Measurements from ENCODE around the gene RYR2.

RYR2 gene

GRCh38 chr1:237054313-237054712 lies 12.3 kb downstream of the RYR2 start:
- ChIA-PET CTCF (no interaction called here), POLR2A (no interaction called here)
- TF ChIP-seq PKNOX1 (IDR thresholded peaks at IDR 0.05): no peak; the same call in 1 of the 2 replicates
- no peak for TF ChIP-seq FOXM1 (IDR thresholded peaks at IDR 0.05; ENCODE audit: borderline replicate concordance)
- TF ChIP-seq FOXK2 (IDR thresholded peaks at IDR 0.05): no peak
- TF ChIP-seq SUZ12 (IDR thresholded peaks at IDR 0.05): no peak
- TF ChIP-seq ELF4 (IDR thresholded peaks at IDR 0.05): no peak
- no peak for TF ChIP-seq LEF1 (IDR thresholded peaks at IDR 0.05; ENCODE audit: borderline replicate concordance)
- TF ChIP-seq FOXA1 (IDR thresholded peaks at IDR 0.05): no peak
- TF ChIP-seq ARNT (IDR thresholded peaks at IDR 0.05): no peak
- no peak for TF ChIP-seq CTBP1 (IDR thresholded peaks at IDR 0.05; ENCODE audit: borderline replicate concordance)
- no peak for TF ChIP-seq ZNF384 (IDR thresholded peaks at IDR 0.05)
- no peak for DNase-seq (ENCODE audit: extremely low spot score)

GRCh38 chr1:237058470-237058869 lies 16.5 kb downstream of the RYR2 start:
- TF ChIP-seq BHLHE40 (IDR thresholded peaks at IDR 0.05; ENCODE audit: borderline replicate concordance) (no peak), L3MBTL2 (conservative IDR thresholded peaks at IDR 0.05) (no peak), CTBP1 (IDR thresholded peaks at IDR 0.05; ENCODE audit: borderline replicate concordance) (no peak), PKNOX1 (IDR thresholded peaks at IDR 0.05) (no peak), NFRKB (IDR thresholded peaks at IDR 0.05) (no peak), ELF4 (IDR thresholded peaks at IDR 0.05) (no peak), FOXM1 (IDR thresholded peaks at IDR 0.05; ENCODE audit: borderline replicate concordance) (no peak), FOXA1 (IDR thresholded peaks at IDR 0.05) (no peak), ZNF384 (IDR thresholded peaks at IDR 0.05) (no peak), SUZ12 (IDR thresholded peaks at IDR 0.05) (no peak), LEF1 (IDR thresholded peaks at IDR 0.05; ENCODE audit: borderline replicate concordance) (no peak), TARDBP (IDR thresholded peaks at IDR 0.05) (no peak), HDGF (IDR thresholded peaks at IDR 0.05; ENCODE audit: borderline replicate concordance) (no peak), SP1 (IDR thresholded peaks at IDR 0.05) (no peak), ARNT (IDR thresholded peaks at IDR 0.05) (no peak), FOXK2 (IDR thresholded peaks at IDR 0.05) (no peak)
- no peak for DNase-seq (ENCODE audit: extremely low spot score)
- CTCF ChIA-PET: no interaction called here
- POLR2A ChIA-PET: no interaction called here

- ChIA-PET POLR2A (no interaction called here), CTCF (no interaction called here)
- TF ChIP-seq FOXM1 (IDR thresholded peaks at IDR 0.05; ENCODE audit: borderline replicate concordance) (no peak), BHLHE40 (IDR thresholded peaks at IDR 0.05; ENCODE audit: borderline replicate concordance) (no peak), CTBP1 (IDR thresholded peaks at IDR 0.05; ENCODE audit: borderline replicate concordance) (no peak), PKNOX1 (IDR thresholded peaks at IDR 0.05) (no peak), ARNT (IDR thresholded peaks at IDR 0.05) (no peak), SUZ12 (IDR thresholded peaks at IDR 0.05) (no peak), FOXA1 (IDR thresholded peaks at IDR 0.05) (no peak), FOXK2 (IDR thresholded peaks at IDR 0.05) (no peak), HDGF (IDR thresholded peaks at IDR 0.05; ENCODE audit: borderline replicate concordance) (no peak), L3MBTL2 (conservative IDR thresholded peaks at IDR 0.05) (no peak), ZNF384 (IDR thresholded peaks at IDR 0.05) (no peak), NFRKB (IDR thresholded peaks at IDR 0.05) (no peak), ELF4 (IDR thresholded peaks at IDR 0.05) (no peak), TARDBP (IDR thresholded peaks at IDR 0.05) (no peak), SP1 (IDR thresholded peaks at IDR 0.05) (no peak), LEF1 (IDR thresholded peaks at IDR 0.05; ENCODE audit: borderline replicate concordance) (no peak)
- no peak for DNase-seq (ENCODE audit: extremely low spot score)
Observed at GRCh38 chr1:237059244-237059643, 17.3 kb downstream of the RYR2 start.

- ChIA-PET CTCF (no interaction called here), POLR2A (no interaction called here)
- TF ChIP-seq SUZ12 (IDR thresholded peaks at IDR 0.05): no peak
- no peak for DNase-seq (ENCODE audit: extremely low spot score)
Observed at GRCh38 chr1:237062976-237063375, 21.0 kb downstream of the RYR2 start.

GRCh38 chr1:237065903-237066302 lies 23.9 kb downstream of the RYR2 start:
- CTCF ChIA-PET: no interaction called here
- DNase-seq (ENCODE audit: extremely low spot score): no peak
- POLR2A ChIA-PET: no interaction called here
- TF ChIP-seq ELF4 (IDR thresholded peaks at IDR 0.05) (no peak), FOXM1 (IDR thresholded peaks at IDR 0.05; ENCODE audit: borderline replicate concordance) (no peak), L3MBTL2 (conservative IDR thresholded peaks at IDR 0.05) (no peak), HDGF (IDR thresholded peaks at IDR 0.05; ENCODE audit: borderline replicate concordance) (no peak), SP1 (IDR thresholded peaks at IDR 0.05) (no peak), ZNF384 (IDR thresholded peaks at IDR 0.05) (no peak), FOXK2 (IDR thresholded peaks at IDR 0.05) (no peak), ARNT (IDR thresholded peaks at IDR 0.05) (no peak), SUZ12 (IDR thresholded peaks at IDR 0.05) (no peak), FOXA1 (IDR thresholded peaks at IDR 0.05) (no peak), PKNOX1 (IDR thresholded peaks at IDR 0.05) (no peak), TARDBP (IDR thresholded peaks at IDR 0.05) (no peak), NFRKB (IDR thresholded peaks at IDR 0.05) (no peak), CTBP1 (IDR thresholded peaks at IDR 0.05; ENCODE audit: borderline replicate concordance) (no peak), BHLHE40 (IDR thresholded peaks at IDR 0.05; ENCODE audit: borderline replicate concordance) (no peak), LEF1 (IDR thresholded peaks at IDR 0.05; ENCODE audit: borderline replicate concordance) (no peak)

- no peak for DNase-seq (ENCODE audit: extremely low spot score)
- no peak for TF ChIP-seq NFRKB (IDR thresholded peaks at IDR 0.05)
- ChIA-PET CTCF (no interaction called here), POLR2A (no interaction called here)
Observed at GRCh38 chr1:237070519-237070918, 28.5 kb downstream of the RYR2 start.

Measured in HEK293T (cell line).